Neuronal stem cell (in vitro differentiated cells): ENCODE results near the gene WFIKKN1.

Source experiments
- DNase-seq: peaks from one replicate; pipeline ENCODE4 v3.0.0-alpha.2; 2013; ENCODE audit warnings: low spot score
- H2AFZ ChIP-seq: one replicate; pipeline ENCODE4 v1.6.1; 2013; ENCODE audit warnings: mild to moderate bottlenecking, low read length, inconsistent platforms
- H2AK5ac ChIP-seq: 2 replicates; pipeline ENCODE4 v1.6.1; 2013; ENCODE audit warnings: low read depth, mild to moderate bottlenecking, inconsistent platforms, low read length, moderate library complexity, mixed read lengths
- H2BK120ac ChIP-seq: 2 replicates; pipeline ENCODE4 v1.6.1; 2013; ENCODE audit warnings: low read depth, mild to moderate bottlenecking, inconsistent platforms, low read length, moderate library complexity, mixed read lengths
- H2BK12ac ChIP-seq: one replicate; pipeline ENCODE4 v1.6.1; 2013; ENCODE audit warnings: low read length, inconsistent platforms
- H2BK15ac ChIP-seq: 2 replicates; pipeline ENCODE4 v1.6.1; 2013; ENCODE audit warnings: mild to moderate bottlenecking, low read length, inconsistent platforms, mixed read lengths
- H2BK5ac ChIP-seq: one replicate; pipeline ENCODE4 v1.6.1; 2013; ENCODE audit warnings: inconsistent platforms, mild to moderate bottlenecking, low read length, moderate library complexity
- H3K14ac ChIP-seq: one replicate; pipeline ENCODE4 v1.6.1; 2013; ENCODE audit warnings: low read length, inconsistent platforms
- H3K18ac ChIP-seq: 2 replicates; pipeline ENCODE4 v1.6.1; 2013; ENCODE audit warnings: low read length, inconsistent platforms
- H3K23ac ChIP-seq: 2 replicates; pipeline ENCODE4 v1.6.1; 2013; ENCODE audit warnings: low read depth, mild to moderate bottlenecking, mixed read lengths, low read length, inconsistent platforms; ENCODE audit not compliant: poor library complexity
- H3K27ac ChIP-seq: replicated peaks from 3 replicates; pipeline ENCODE4 v1.5.1; 2013; ENCODE audit warnings: low read length, inconsistent platforms
- H3K27me3 ChIP-seq, 3 experiments: 2 replicates each; pipeline ENCODE4 v1.6.1; 2013; ENCODE audit warnings: low read length in 3 of 3, mild to moderate bottlenecking in 2 of 3, inconsistent platforms in 1 of 3, low read depth in 1 of 3, mixed read lengths in 1 of 3, moderate library complexity in 1 of 3; ENCODE audit not compliant: control insufficient read depth in 3 of 3, insufficient read depth in 3 of 3
- H3K36me3 ChIP-seq, 2 donors: replicated peaks in 1 of 2; 2 replicates each; pipeline ENCODE4 v1.6.1; 2013; ENCODE audit warnings: low read length in 2 of 2; ENCODE audit not compliant: control insufficient read depth in 2 of 2, insufficient read depth in 2 of 2
- H3K4ac ChIP-seq: 2 replicates; pipeline ENCODE4 v1.6.1; 2013; ENCODE audit warnings: inconsistent platforms, mild to moderate bottlenecking, low read length, moderate library complexity
- H3K4me1 ChIP-seq, 2 donors: 1 replicate in 1 of 2; 2 replicates in 1 of 2; pipeline ENCODE4 v1.6.1; 2013; ENCODE audit warnings: low read length in 2 of 2, low read depth in 1 of 2; ENCODE audit not compliant: control insufficient read depth in 2 of 2, insufficient read depth in 1 of 2
- H3K4me2 ChIP-seq: one replicate; pipeline ENCODE4 v1.6.1; 2013; ENCODE audit warnings: mild to moderate bottlenecking, low read length, inconsistent platforms; ENCODE audit not compliant: insufficient read depth, poor library complexity, severe bottlenecking
- H3K4me3 ChIP-seq, 2 donors: 2 replicates each; pipeline ENCODE4 v1.5.1; 2013; ENCODE audit warnings: low read length in 2 of 2, mild to moderate bottlenecking in 2 of 2, inconsistent platforms in 1 of 2, moderate library complexity in 1 of 2
- H3K79me1 ChIP-seq: one replicate; pipeline ENCODE4 v1.6.1; 2013; ENCODE audit warnings: low read depth, mild to moderate bottlenecking, inconsistent platforms, low read length, moderate library complexity
- H3K9ac ChIP-seq: one replicate; pipeline ENCODE4 v1.6.1; 2013; ENCODE audit warnings: mild to moderate bottlenecking, low read depth, low read length, inconsistent platforms; ENCODE audit not compliant: poor library complexity
- H3K9me3 ChIP-seq, 2 donors: replicated peaks in 1 of 2; 2 replicates each; pipeline versions ENCODE3 to v1.6.1; 2013; ENCODE audit warnings: low read length in 2 of 2, mild to moderate bottlenecking in 2 of 2, inconsistent platforms in 1 of 2, low read depth in 1 of 2, mixed read lengths in 1 of 2, moderate library complexity in 1 of 2; ENCODE audit not compliant: control insufficient read depth in 2 of 2, insufficient read depth in 1 of 2
- H4K8ac ChIP-seq: one replicate; pipeline ENCODE4 v1.6.1; 2013; ENCODE audit warnings: low read depth, mild to moderate bottlenecking, inconsistent platforms, low read length, moderate library complexity
- H4K91ac ChIP-seq: one replicate; pipeline ENCODE4 v1.6.1; 2013; ENCODE audit warnings: low read length, low read depth, mild to moderate bottlenecking, inconsistent platforms; ENCODE audit not compliant: poor library complexity
- WGBS, 2 donors: extraction: QIAGEN DNeasy Blood & Tissue Kit; methylation state at CpG; one replicate each; pipeline ENCODE4 v1.1.7; 2013; ENCODE audit warnings: missing lambda C conversion rate in 2 of 2, mixed read lengths in 1 of 2; ENCODE audit not compliant: insufficient read length in 2 of 2, insufficient replicate concordance in 1 of 2; ENCODE audit errors: extremely low coverage in 2 of 2; 5-methylcytosine and 5-hydroxymethylcytosine counted together

The WFIKKN1 gene

GRCh38 chr16:670485-671352, 39.9 kb downstream of the WFIKKN1 start:
- Histone ChIP-seq H2BK5ac (no peak overlapping the region), H3K4me2 (no peak overlapping the region), H4K91ac (no peak overlapping the region), H3K36me3 (peaks cover 37 to 57% of the 10 kb centered on the region in 2 donors), H2AFZ (no peak overlapping the region), H3K27ac (no peak overlapping the region), H4K8ac (no peak overlapping the region), H3K14ac (no peak overlapping the region), H2BK120ac (no peak overlapping the region), H2BK12ac (no peak overlapping the region), H3K4me3 (peak overlapping the region in 1 of 2 donors; percentile 3), H3K9ac (peak overlapping the region; percentile 4), H2BK15ac (no peak overlapping the region), H3K79me1 (peaks cover 31% of the 10 kb centered on the region), H3K4me1 (peaks cover 2 to 13% of the 10 kb centered on the region in 2 donors), H3K27me3 (peaks cover 0 to 9% (median 0%) of the 10 kb centered on the region in 3 experiments), H3K18ac (no peak overlapping the region), H3K9me3 (no peaks in the 10 kb centered on the region), H3K4ac (no peak overlapping the region), H2AK5ac (no peak overlapping the region), H3K23ac (no peak overlapping the region)
- no CpG with 5 or more reads among the region's 52 CpGs for WGBS, 2 donors
- no peak for DNase-seq

- Histone ChIP-seq H2BK12ac (no peak overlapping the region), H2AK5ac (no peak overlapping the region), H2BK5ac (no peak overlapping the region), H3K36me3 (peaks cover 37 to 57% of the 10 kb centered on the region in 2 donors), H4K91ac (no peak overlapping the region), H2BK120ac (no peak overlapping the region), H3K23ac (no peak overlapping the region), H2BK15ac (no peak overlapping the region), H3K18ac (no peak overlapping the region), H3K27me3 (peaks cover 0 to 14% (median 0%) of the 10 kb centered on the region in 3 experiments), H3K79me1 (peaks cover 29% of the 10 kb centered on the region), H3K4me1 (peaks cover 2 to 13% of the 10 kb centered on the region in 2 donors), H3K4me3 (no peak overlapping the region), H2AFZ (no peak overlapping the region), H4K8ac (peak overlapping the region; percentile 17), H3K27ac (no peak overlapping the region), H3K9ac (no peak overlapping the region), H3K14ac (no peak overlapping the region), H3K4me2 (no peak overlapping the region), H3K4ac (no peak overlapping the region), H3K9me3 (no peaks in the 10 kb centered on the region)
- no CpG with 5 or more reads among the region's 40 CpGs for WGBS, 2 donors
- no peak for DNase-seq
Measured at GRCh38 chr16:671353-672131, 40.8 kb downstream of the WFIKKN1 start.

- peaks cover 0 to 14% (median 0%) of the 10 kb centered on the region in 3 experiments for H3K27me3 ChIP-seq
- no peak overlapping the region for H4K91ac ChIP-seq
- H3K14ac ChIP-seq, result no peak overlapping the region
- H2BK15ac ChIP-seq, result no peak overlapping the region
- DNase-seq, result no peak
- WGBS, 2 donors, result no CpG with 5 or more reads among the region's 19 CpGs
- H2AFZ ChIP-seq, result no peak overlapping the region
- no peak overlapping the region for H2BK12ac ChIP-seq
- H3K4me2 ChIP-seq, result no peak overlapping the region
- no peak overlapping the region for H4K8ac ChIP-seq
- H2AK5ac ChIP-seq, result no peak overlapping the region
- no peak overlapping the region for H3K23ac ChIP-seq
- H3K4ac ChIP-seq, result no peak overlapping the region
- peaks cover 37 to 57% of the 10 kb centered on the region in 2 donors for H3K36me3 ChIP-seq
- H3K18ac ChIP-seq, result no peak overlapping the region
- H3K4me3 ChIP-seq, result no peak overlapping the region
- H2BK120ac ChIP-seq, result no peak overlapping the region
- H3K79me1 ChIP-seq, result peaks cover 29% of the 10 kb centered on the region
- no peak overlapping the region for H3K9ac ChIP-seq
- H3K9me3 ChIP-seq, result no peaks in the 10 kb centered on the region
- H2BK5ac ChIP-seq, result no peak overlapping the region
- H3K4me1 ChIP-seq, result peaks cover 2 to 13% of the 10 kb centered on the region in 2 donors
- H3K27ac ChIP-seq, result no peak overlapping the region
Measured at GRCh38 chr16:672371-672770, 41.6 kb downstream of the WFIKKN1 start.

GRCh38 chr16:672851-673250, 42.1 kb downstream of the WFIKKN1 start:
- no peak overlapping the region for H2BK120ac ChIP-seq
- no peak overlapping the region for H3K9ac ChIP-seq
- peaks cover 29% of the 10 kb centered on the region for H3K79me1 ChIP-seq
- H4K8ac ChIP-seq, result no peak overlapping the region
- peak overlapping the region; percentile 65 for H3K23ac ChIP-seq
- no peak overlapping the region for H4K91ac ChIP-seq
- WGBS, 2 donors, result no CpG with 5 or more reads among the region's 21 CpGs
- no peak overlapping the region for H2AFZ ChIP-seq
- H2BK12ac ChIP-seq, result no peak overlapping the region
- H3K27ac ChIP-seq, result no peak overlapping the region
- H3K14ac ChIP-seq, result no peak overlapping the region
- H3K18ac ChIP-seq, result no peak overlapping the region
- H3K36me3 ChIP-seq, result peaks cover 37 to 57% of the 10 kb centered on the region in 2 donors
- peaks cover 0 to 14% (median 0%) of the 10 kb centered on the region in 3 experiments for H3K27me3 ChIP-seq
- no peak overlapping the region for H3K4ac ChIP-seq
- H3K4me3 ChIP-seq, result no peak overlapping the region
- peaks cover 2 to 13% of the 10 kb centered on the region in 2 donors for H3K4me1 ChIP-seq
- no peak for DNase-seq
- no peak overlapping the region for H2BK5ac ChIP-seq
- H2BK15ac ChIP-seq, result no peak overlapping the region
- no peaks in the 10 kb centered on the region for H3K9me3 ChIP-seq
- H3K4me2 ChIP-seq, result no peak overlapping the region
- H2AK5ac ChIP-seq, result no peak overlapping the region
